Melanocyte of skin (primary cell): ENCODE results near the gene SMCHD1. TPM values are rescaled to one million over a fixed set of nuclear protein-coding genes. Genes with fewer than 3 reads are reported as not detected.

Source experiments
- small RNA-seq, 2 donors: library from RNA; depleted of rRNA; stranded (forward); fragments of <200 nt; gene quantifications; one replicate each; pipeline ENCODE3, GENCODE V24; 2012
- total RNA-seq, 2 donors: library from RNA; depleted of rRNA; stranded (reverse); fragments of >200 nt; gene quantifications; 2 replicates each; pipeline ENCODE4 v1.2.3, GENCODE V29; 2012

The SMCHD1 gene
- 100 to 1,000 TPM in 1 of 2 donors, 10 to 100 TPM in 1; 71.9 to 115 TPM for total RNA-seq

DNA sequence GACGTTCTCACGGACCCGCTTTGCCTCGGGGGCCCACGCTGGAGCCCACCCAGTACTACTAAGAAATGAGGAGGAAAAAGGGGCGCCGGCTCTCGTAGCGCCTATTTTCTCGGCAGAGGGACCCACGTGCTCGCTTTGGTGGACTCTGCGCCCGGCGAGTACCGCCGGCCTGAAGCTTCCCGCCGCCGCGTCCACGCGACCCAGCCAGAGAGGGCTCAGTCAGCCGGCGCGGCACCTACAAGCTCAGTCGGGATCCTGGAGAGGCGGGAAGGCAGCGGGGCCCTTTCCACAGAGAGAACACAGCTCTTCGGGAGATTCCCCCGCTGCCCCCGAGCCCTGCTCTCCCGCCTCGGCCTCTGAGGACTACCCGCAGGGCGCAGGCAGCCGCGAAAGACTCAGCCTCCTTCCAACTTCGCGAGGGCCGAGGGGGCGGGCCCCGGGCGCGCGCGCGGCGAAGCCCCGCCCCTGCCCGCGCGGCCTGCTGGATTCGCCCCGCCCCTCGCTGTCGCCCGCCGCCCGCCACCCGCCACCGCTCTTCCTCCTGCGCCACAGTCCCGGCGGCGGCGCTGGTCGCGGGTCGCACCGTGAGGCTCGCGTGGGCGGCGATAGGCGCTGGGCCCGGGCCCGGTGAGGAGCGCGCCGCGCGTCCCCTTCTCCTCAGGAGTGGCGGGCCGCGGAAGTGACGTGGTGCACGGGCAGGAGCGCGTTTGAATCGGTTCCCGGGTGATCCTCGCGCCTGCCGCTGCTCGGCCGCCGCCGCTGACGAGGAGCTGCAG lies at the start of gene SMCHD1:
Gene SMCHD1, plus strand, starts transcription at position 549 of the 776 bp plus-strand sequence. CDS start 350 bp downstream, outside the sequence.

GRCh38 chr18:2846636-2847316 lies 191.2 kb downstream of the SMCHD1 start, which contains the start of gene EMILIN2:
Gene EMILIN2 (plus strand): TSS chr18:2847006. CDS start chr18:2847189, 183 bp downstream.

Small RNA genes within 50 kb of the gene (small RNA-seq; reads per million reads assigned to genes)
- gene RF00019 (0 reads per million in 2 donors), gene RNU6-340P (0 reads per million in 2 donors)

Other genes with a start within 250 kb of the SMCHD1 start
- gene METTL4, start 84.2 kb upstream of the SMCHD1 start, total RNA-seq, result 1 to 10 TPM; 8.9 to 9.3 TPM
- gene NDC80, start 84.2 kb upstream of the SMCHD1 start, total RNA-seq, result 10 to 100 TPM; 21.3 to 39.6 TPM
- gene EMILIN2, start 191.3 kb downstream of the SMCHD1 start, total RNA-seq, result 10 to 100 TPM; 16.2 to 19.3 TPM